WTC11 (cell line): ENCODE data around the gene SIPA1L2.

Source experiments
- NR1H2 ChIP-seq: sonication (generic); formaldehyde crosslinking; IDR thresholded peaks from 2 replicates; pipeline ENCODE4 v1.9.0; 2021; ENCODE audit warnings: mild to moderate bottlenecking, moderate library complexity, missing genetic modification reagents
- SP1 ChIP-seq: sonication (generic); formaldehyde crosslinking; conservative IDR thresholded peaks from 2 replicates; pipeline ENCODE4 v1.8.1; 2022; ENCODE audit warnings: missing genetic modification reagents
- ZNF232 ChIP-seq: sonication (generic); formaldehyde crosslinking; IDR thresholded peaks from 2 replicates; pipeline ENCODE4 v1.8.0; 2022; ENCODE audit warnings: mild to moderate bottlenecking, missing genetic modification reagents
- TF ChIP-seq, protein P1 (sequence below): fragments of 250-450 bp; sonication (Bioruptor Pico); IDR thresholded peaks from 2 replicates; pipeline ENCODE4 v1.9.0; 2021; ENCODE audit warnings: mild to moderate bottlenecking, borderline replicate concordance
- TF ChIP-seq, protein P2 (sequence below): fragments of 200-600 bp; IDR thresholded peaks from 2 replicates; pipeline ENCODE4 v1.8.0; 2022; ENCODE audit warnings: antibody characterized with exemption

DNA sequence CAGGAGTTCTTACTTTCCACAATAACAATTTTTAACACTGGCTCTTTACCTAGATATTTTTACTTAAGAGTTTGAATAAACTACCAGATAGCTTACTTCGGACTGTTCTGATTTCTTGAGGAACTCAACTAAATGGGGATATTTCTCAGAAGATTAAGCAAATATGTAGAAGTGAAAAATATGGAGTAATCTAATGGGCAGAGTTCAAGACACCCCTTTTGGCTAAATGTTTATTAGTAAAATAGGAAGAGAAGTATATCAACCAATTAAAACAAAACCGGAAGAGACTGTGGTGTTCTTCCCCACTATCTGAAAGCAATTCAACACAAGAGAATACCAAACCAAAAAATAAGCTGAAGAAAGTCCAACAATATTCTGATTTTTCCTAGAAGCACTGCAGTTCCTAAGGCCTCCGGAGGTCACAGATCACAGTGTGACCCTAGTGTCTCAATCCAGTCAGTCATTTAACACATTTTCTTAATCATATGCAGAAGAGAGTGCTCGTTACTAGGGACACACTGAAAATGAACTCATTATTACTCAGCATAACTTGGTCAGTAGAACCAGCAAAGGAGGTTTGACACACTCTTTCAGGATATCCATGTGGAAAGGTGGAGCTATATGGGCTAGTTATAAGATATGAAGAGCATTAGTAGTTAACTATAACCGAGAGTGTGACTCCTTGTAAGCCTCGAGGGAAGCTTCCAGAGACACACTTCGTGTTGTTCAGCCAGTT, 5.2 kb downstream of the SIPA1L2 start:
- TF ChIP-seq, protein P1, sequence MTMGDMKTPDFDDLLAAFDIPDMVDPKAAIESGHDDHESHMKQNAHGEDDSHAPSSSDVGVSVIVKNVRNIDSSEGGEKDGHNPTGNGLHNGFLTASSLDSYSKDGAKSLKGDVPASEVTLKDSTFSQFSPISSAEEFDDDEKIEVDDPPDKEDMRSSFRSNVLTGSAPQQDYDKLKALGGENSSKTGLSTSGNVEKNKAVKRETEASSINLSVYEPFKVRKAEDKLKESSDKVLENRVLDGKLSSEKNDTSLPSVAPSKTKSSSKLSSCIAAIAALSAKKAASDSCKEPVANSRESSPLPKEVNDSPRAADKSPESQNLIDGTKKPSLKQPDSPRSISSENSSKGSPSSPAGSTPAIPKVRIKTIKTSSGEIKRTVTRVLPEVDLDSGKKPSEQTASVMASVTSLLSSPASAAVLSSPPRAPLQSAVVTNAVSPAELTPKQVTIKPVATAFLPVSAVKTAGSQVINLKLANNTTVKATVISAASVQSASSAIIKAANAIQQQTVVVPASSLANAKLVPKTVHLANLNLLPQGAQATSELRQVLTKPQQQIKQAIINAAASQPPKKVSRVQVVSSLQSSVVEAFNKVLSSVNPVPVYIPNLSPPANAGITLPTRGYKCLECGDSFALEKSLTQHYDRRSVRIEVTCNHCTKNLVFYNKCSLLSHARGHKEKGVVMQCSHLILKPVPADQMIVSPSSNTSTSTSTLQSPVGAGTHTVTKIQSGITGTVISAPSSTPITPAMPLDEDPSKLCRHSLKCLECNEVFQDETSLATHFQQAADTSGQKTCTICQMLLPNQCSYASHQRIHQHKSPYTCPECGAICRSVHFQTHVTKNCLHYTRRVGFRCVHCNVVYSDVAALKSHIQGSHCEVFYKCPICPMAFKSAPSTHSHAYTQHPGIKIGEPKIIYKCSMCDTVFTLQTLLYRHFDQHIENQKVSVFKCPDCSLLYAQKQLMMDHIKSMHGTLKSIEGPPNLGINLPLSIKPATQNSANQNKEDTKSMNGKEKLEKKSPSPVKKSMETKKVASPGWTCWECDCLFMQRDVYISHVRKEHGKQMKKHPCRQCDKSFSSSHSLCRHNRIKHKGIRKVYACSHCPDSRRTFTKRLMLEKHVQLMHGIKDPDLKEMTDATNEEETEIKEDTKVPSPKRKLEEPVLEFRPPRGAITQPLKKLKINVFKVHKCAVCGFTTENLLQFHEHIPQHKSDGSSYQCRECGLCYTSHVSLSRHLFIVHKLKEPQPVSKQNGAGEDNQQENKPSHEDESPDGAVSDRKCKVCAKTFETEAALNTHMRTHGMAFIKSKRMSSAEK (CRISPR knock-in tag) = no peak
- TF ChIP-seq, protein P2, sequence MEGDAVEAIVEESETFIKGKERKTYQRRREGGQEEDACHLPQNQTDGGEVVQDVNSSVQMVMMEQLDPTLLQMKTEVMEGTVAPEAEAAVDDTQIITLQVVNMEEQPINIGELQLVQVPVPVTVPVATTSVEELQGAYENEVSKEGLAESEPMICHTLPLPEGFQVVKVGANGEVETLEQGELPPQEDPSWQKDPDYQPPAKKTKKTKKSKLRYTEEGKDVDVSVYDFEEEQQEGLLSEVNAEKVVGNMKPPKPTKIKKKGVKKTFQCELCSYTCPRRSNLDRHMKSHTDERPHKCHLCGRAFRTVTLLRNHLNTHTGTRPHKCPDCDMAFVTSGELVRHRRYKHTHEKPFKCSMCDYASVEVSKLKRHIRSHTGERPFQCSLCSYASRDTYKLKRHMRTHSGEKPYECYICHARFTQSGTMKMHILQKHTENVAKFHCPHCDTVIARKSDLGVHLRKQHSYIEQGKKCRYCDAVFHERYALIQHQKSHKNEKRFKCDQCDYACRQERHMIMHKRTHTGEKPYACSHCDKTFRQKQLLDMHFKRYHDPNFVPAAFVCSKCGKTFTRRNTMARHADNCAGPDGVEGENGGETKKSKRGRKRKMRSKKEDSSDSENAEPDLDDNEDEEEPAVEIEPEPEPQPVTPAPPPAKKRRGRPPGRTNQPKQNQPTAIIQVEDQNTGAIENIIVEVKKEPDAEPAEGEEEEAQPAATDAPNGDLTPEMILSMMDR = no peak
- TF ChIP-seq NR1H2 (CRISPR knock-in tag) = no peak
- no peak for TF ChIP-seq SP1 (CRISPR knock-in tag)
- no peak for TF ChIP-seq ZNF232
